Activated CD4-positive, alpha-beta T cell treated with anti-CD3 and anti-CD28 coated beads, Interleukin-2, Interleukin-4, amounts not matched to agents 100 ng/mL and 50 ng/mL, durations not matched to agents 16 hours and 8 hours (primary cell): ENCODE data around the gene GMFB.
"Not testable (repeated sequence)": the region's sequence is repeated elsewhere in the genome, so short reads cannot be mapped to it uniquely, and the experiment has no call there.

Source experiments
- DNase-seq: peaks from one replicate; pipeline ENCODE4 v3.0.0-alpha.2; 2020; ENCODE audit warnings: low spot score

GMFB gene

GRCh38 chr14:54458536-54458935 lies 30.2 kb downstream of the GMFB start:
- not testable (repeated sequence) for DNase-seq

GRCh38 chr14:54457609-54457996 lies 31.2 kb downstream of the GMFB start:
- no peak for DNase-seq

GRCh38 chr14:54456820-54457608 lies 31.8 kb downstream of the GMFB start:
- not testable (repeated sequence) for DNase-seq

- no peak for DNase-seq
Observed at GRCh38 chr14:54455363-54455762, 33.4 kb downstream of the GMFB start.

GRCh38 chr14:54453990-54454389 lies 34.8 kb downstream of the GMFB start:
- not testable (repeated sequence) for DNase-seq

- DNase-seq, result no peak
Observed at GRCh38 chr14:54453252-54453651, 35.5 kb downstream of the GMFB start.

- no peak for DNase-seq
Observed at GRCh38 chr14:54451961-54452360, 36.8 kb downstream of the GMFB start.

- DNase-seq, result no peak
Observed at GRCh38 chr14:54451121-54451601, 37.6 kb downstream of the GMFB start.

GRCh38 chr14:54450535-54450934 lies 38.2 kb downstream of the GMFB start:
- no peak for DNase-seq

GRCh38 chr14:54447231-54447692 lies 41.5 kb downstream of the GMFB start:
- DNase-seq, result no peak

GRCh38 chr14:54446161-54446693 lies 42.6 kb downstream of the GMFB start:
- no peak for DNase-seq

- no peak for DNase-seq
Observed at GRCh38 chr14:54444681-54445080, 44.1 kb downstream of the GMFB start.

GRCh38 chr14:54443981-54444380 lies 44.8 kb downstream of the GMFB start:
- DNase-seq, result no peak

GRCh38 chr14:54442961-54443360 lies 45.8 kb downstream of the GMFB start:
- DNase-seq, result not testable (repeated sequence)

- DNase-seq, result peak; percentile 92
Observed at GRCh38 chr14:54440873-54441868, 47.6 kb downstream of the GMFB start, which contains the start of gene CNIH1. CNIH1 (minus strand) TSS chr14:54441374; CDS start chr14:54441327, 47 bp downstream.

- no peak for DNase-seq
Observed at GRCh38 chr14:54440476-54440872, 48.3 kb downstream of the GMFB start.

- no peak for DNase-seq
Observed at GRCh38 chr14:54440037-54440436, 48.7 kb downstream of the GMFB start.

- no peak for DNase-seq
Observed at GRCh38 chr14:54438703-54439102, 50.1 kb downstream of the GMFB start.

- not testable (repeated sequence) for DNase-seq
Observed at GRCh38 chr14:54437954-54438353, 50.8 kb downstream of the GMFB start.

- peak; percentile 83 for DNase-seq
Observed at GRCh38 chr14:54435500-54435981, 53.2 kb downstream of the GMFB start.

- no peak for DNase-seq
Observed at GRCh38 chr14:54428527-54428926, 60.3 kb downstream of the GMFB start.

- no peak for DNase-seq
Observed at GRCh38 chr14:54427871-54428270, 60.9 kb downstream of the GMFB start.
